Measurements from ENCODE around the gene VTI1A. TPM values are rescaled to one million over a fixed set of nuclear protein-coding genes. Genes with fewer than 3 reads are reported as not detected.
"Not testable (repeated sequence)": the region's sequence is repeated elsewhere in the genome, so short reads cannot be mapped to it uniquely, and the experiment has no call there.

VTI1A gene
- polyA plus RNA-seq, 1 donor from 2014 or later = 28.7 TPM

DNA sequence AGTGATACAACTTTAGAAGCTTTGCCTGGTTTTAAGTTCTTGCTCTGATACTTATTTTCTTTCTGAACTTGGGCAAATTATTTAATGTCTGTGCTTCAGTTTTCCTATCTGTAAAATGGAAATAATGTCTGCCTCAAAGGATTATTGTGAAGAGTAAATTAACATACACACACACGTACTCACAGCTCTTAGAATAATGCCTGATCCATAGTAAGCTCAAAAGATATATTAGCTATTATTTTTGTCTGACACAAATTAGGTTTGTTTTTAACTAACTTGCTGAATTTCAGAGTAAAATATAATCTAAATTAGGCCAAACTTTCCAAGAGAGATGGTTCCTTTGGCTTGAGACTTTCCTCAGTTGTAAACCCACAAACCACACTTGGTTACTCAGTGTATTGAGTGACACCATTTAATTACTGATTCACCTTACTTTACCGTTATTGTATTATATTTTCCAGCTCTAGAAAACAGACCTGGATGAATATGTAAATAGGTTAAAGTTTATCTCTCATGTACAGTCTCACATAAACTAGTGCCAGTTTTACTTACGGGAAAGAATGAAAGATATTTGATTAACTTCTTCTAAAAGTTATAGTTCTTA lies 50.4 kb downstream of the VTI1A start:
- Histone ChIP-seq H3F3A (ENCODE audit: insufficient read depth, low read length, poor library complexity, severe bottlenecking) (no peaks in the 10 kb centered on the region), H3K27me3 (ENCODE audit: insufficient read depth, low read depth, low read length) (no peaks in the 10 kb centered on the region), H3K4me3 (ENCODE audit: low read length) (no peak overlapping the region), H3K79me2 (replicated peaks; ENCODE audit: insufficient read depth, low read length) (no peaks in the 10 kb centered on the region), H3K36me3 (ENCODE audit: insufficient read depth, low read length) (no peaks in the 10 kb centered on the region), H2AFZ (ENCODE audit: low read depth, low read length) (no peak overlapping the region), H4K20me1 (ENCODE audit: insufficient read depth) (no peaks in the 10 kb centered on the region), H3K4me2 (ENCODE audit: low read length) (no peak overlapping the region), H3K27ac (ENCODE audit: low read length) (no peak overlapping the region), H3K9me2 (ENCODE audit: insufficient read depth, low read length) (no peaks in the 10 kb centered on the region), H3K9ac (ENCODE audit: low read length) (no peak overlapping the region), H3K9me3 (ENCODE audit: low read length) (no peaks in the 10 kb centered on the region)
- TF ChIP-seq SMC3 (conservative IDR thresholded peaks at IDR 0.05; ENCODE audit: poor library complexity) = no peak
- TF ChIP-seq MXI1 (conservative IDR thresholded peaks at IDR 0.05; ENCODE audit: poor library complexity, severe bottlenecking) = no peak
- TF ChIP-seq EP300 (conservative IDR thresholded peaks at IDR 0.05; ENCODE audit: poor library complexity, severe bottlenecking) = no peak

DNA sequence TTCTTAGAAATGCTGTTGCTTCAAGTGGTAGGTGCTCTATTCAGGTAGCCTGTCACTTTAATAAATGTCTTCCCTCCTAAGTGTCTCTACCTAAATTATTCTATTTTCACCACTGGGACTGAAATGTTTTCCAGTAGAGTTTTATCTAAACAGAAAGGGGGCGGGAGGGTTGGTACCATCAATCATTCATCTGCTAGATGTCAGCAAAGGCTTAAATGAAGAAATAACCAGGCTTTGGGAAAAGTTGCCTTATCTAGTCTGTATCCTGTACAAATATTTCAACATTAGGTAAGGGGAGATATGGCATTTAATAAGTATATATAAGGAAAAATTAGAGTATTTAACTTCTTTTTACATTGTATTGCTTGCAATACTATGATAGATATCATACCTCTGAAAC lies 51.8 kb downstream of the VTI1A start:
- TF ChIP-seq, protein P1, sequence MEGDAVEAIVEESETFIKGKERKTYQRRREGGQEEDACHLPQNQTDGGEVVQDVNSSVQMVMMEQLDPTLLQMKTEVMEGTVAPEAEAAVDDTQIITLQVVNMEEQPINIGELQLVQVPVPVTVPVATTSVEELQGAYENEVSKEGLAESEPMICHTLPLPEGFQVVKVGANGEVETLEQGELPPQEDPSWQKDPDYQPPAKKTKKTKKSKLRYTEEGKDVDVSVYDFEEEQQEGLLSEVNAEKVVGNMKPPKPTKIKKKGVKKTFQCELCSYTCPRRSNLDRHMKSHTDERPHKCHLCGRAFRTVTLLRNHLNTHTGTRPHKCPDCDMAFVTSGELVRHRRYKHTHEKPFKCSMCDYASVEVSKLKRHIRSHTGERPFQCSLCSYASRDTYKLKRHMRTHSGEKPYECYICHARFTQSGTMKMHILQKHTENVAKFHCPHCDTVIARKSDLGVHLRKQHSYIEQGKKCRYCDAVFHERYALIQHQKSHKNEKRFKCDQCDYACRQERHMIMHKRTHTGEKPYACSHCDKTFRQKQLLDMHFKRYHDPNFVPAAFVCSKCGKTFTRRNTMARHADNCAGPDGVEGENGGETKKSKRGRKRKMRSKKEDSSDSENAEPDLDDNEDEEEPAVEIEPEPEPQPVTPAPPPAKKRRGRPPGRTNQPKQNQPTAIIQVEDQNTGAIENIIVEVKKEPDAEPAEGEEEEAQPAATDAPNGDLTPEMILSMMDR (IDR thresholded peaks at IDR 0.05; ENCODE audit: poor library complexity, severe bottlenecking) = no peak
- TF ChIP-seq SMC3 (conservative IDR thresholded peaks at IDR 0.05; ENCODE audit: poor library complexity) (no peak), POLR2AphosphoS5 (IDR thresholded peaks at IDR 0.05) (no peak), RAD21 (conservative IDR thresholded peaks at IDR 0.05) (no peak), EP300 (conservative IDR thresholded peaks at IDR 0.05; ENCODE audit: poor library complexity, severe bottlenecking) (no peak), EZH2 (IDR thresholded peaks at IDR 0.05; ENCODE audit: borderline replicate concordance, insufficient read depth, low read length, poor library complexity, severe bottlenecking) (no peak), TAF1 (IDR thresholded peaks at IDR 0.05; ENCODE audit: low read depth) (no peak), MXI1 (conservative IDR thresholded peaks at IDR 0.05; ENCODE audit: poor library complexity, severe bottlenecking) (no peak)
- TF ChIP-seq, protein P2, sequence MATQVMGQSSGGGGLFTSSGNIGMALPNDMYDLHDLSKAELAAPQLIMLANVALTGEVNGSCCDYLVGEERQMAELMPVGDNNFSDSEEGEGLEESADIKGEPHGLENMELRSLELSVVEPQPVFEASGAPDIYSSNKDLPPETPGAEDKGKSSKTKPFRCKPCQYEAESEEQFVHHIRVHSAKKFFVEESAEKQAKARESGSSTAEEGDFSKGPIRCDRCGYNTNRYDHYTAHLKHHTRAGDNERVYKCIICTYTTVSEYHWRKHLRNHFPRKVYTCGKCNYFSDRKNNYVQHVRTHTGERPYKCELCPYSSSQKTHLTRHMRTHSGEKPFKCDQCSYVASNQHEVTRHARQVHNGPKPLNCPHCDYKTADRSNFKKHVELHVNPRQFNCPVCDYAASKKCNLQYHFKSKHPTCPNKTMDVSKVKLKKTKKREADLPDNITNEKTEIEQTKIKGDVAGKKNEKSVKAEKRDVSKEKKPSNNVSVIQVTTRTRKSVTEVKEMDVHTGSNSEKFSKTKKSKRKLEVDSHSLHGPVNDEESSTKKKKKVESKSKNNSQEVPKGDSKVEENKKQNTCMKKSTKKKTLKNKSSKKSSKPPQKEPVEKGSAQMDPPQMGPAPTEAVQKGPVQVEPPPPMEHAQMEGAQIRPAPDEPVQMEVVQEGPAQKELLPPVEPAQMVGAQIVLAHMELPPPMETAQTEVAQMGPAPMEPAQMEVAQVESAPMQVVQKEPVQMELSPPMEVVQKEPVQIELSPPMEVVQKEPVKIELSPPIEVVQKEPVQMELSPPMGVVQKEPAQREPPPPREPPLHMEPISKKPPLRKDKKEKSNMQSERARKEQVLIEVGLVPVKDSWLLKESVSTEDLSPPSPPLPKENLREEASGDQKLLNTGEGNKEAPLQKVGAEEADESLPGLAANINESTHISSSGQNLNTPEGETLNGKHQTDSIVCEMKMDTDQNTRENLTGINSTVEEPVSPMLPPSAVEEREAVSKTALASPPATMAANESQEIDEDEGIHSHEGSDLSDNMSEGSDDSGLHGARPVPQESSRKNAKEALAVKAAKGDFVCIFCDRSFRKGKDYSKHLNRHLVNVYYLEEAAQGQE (IDR thresholded peaks at IDR 0.05; ENCODE audit: borderline replicate concordance) = no peak

DNA sequence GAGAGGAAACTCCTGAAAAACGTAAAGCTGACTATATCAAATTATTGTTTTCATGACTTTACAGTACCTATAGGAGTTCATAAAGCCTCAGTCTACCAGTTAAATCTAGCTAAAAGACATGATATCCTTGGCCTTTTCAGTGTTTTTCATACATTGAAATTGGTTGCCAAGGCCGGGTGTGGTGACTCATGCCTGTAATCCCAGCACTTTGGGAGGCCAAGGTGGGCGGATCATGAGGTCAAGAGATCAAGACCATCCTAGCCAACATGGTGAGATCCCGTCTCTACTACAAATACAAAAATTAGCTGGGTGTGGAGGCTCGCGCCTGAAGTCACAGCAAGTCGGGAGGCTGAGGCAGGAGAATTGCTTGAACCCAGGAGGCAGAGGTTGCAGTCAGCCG lies 53.0 kb downstream of the VTI1A start:
- H3K27ac ChIP-seq (ENCODE audit: low read length); H3K9me2 ChIP-seq (ENCODE audit: insufficient read depth, low read length); H2AFZ ChIP-seq (ENCODE audit: low read depth, low read length); H3K9ac ChIP-seq (ENCODE audit: low read length); H3K4me2 ChIP-seq (ENCODE audit: low read length); H3K79me2 ChIP-seq (replicated peaks; ENCODE audit: insufficient read depth, low read length); H3K9me3 ChIP-seq (ENCODE audit: low read length); H3K36me3 ChIP-seq (ENCODE audit: insufficient read depth, low read length); H3K27me3 ChIP-seq (ENCODE audit: insufficient read depth, low read depth, low read length); H4K20me1 ChIP-seq (ENCODE audit: insufficient read depth); H3K4me3 ChIP-seq (ENCODE audit: low read length); H3F3A ChIP-seq (ENCODE audit: insufficient read depth, low read length, poor library complexity, severe bottlenecking): not testable (repeated sequence)

More for the DNA sequence above, 51.8 kb downstream of the VTI1A start:
- Histone ChIP-seq H3K9me3 (ENCODE audit: low read length) (no peaks in the 10 kb centered on the region), H3K9me2 (ENCODE audit: insufficient read depth, low read length) (no peaks in the 10 kb centered on the region), H3K27ac (ENCODE audit: low read length) (no peak overlapping the region), H3K27me3 (ENCODE audit: insufficient read depth, low read depth, low read length) (no peaks in the 10 kb centered on the region), H3K4me3 (ENCODE audit: low read length) (no peak overlapping the region), H3F3A (ENCODE audit: insufficient read depth, low read length, poor library complexity, severe bottlenecking) (no peaks in the 10 kb centered on the region), H2AFZ (ENCODE audit: low read depth, low read length) (no peak overlapping the region), H3K9ac (ENCODE audit: low read length) (no peak overlapping the region), H3K79me2 (replicated peaks; ENCODE audit: insufficient read depth, low read length) (no peaks in the 10 kb centered on the region), H4K20me1 (ENCODE audit: insufficient read depth) (no peaks in the 10 kb centered on the region), H3K4me2 (ENCODE audit: low read length) (no peak overlapping the region), H3K36me3 (ENCODE audit: insufficient read depth, low read length) (no peaks in the 10 kb centered on the region)
